Endothelial cell (in vitro differentiated cells): ENCODE measurements around the gene CAMTA1. TPM values are rescaled to one million over a fixed set of nuclear protein-coding genes. Genes with fewer than 3 reads are reported as not detected.

Experiments used
- DNase-seq: peaks from one replicate; pipeline ENCODE4 v3.0.0; 2021; ENCODE audit warnings: low spot score
- H3K27ac Mint-ChIP-seq: one replicate; pipeline ENCODE4 v1.8.0; 2021; ENCODE audit warnings: mixed read lengths, inconsistent platforms; ENCODE audit not compliant: unreplicated experiment
- H3K27me3 Mint-ChIP-seq: one replicate; pipeline ENCODE4 v1.8.0; 2021; ENCODE audit warnings: mild to moderate bottlenecking, moderate library complexity, mixed read lengths, inconsistent platforms; ENCODE audit not compliant: unreplicated experiment
- H3K36me3 Mint-ChIP-seq: one replicate; pipeline ENCODE4 v1.8.0; 2021; ENCODE audit warnings: mild to moderate bottlenecking, low read depth, mixed read lengths, inconsistent platforms; ENCODE audit not compliant: unreplicated experiment
- H3K4me1 Mint-ChIP-seq: one replicate; pipeline ENCODE4 v1.8.0; 2021; ENCODE audit warnings: mild to moderate bottlenecking, mixed read lengths, inconsistent platforms; ENCODE audit not compliant: unreplicated experiment
- H3K4me3 Mint-ChIP-seq: one replicate; pipeline ENCODE4 v1.8.0; 2021; ENCODE audit warnings: mild to moderate bottlenecking, mixed read lengths, inconsistent platforms; ENCODE audit not compliant: unreplicated experiment
- H3K9me3 Mint-ChIP-seq: one replicate; pipeline ENCODE4 v1.8.0; 2021; ENCODE audit warnings: mixed read lengths, inconsistent platforms; ENCODE audit not compliant: unreplicated experiment
- CTCF ChIP-seq: fragments of 200-600 bp; sonication (generic); IDR thresholded peaks from one replicate; pipeline ENCODE4 v1.5.0; 2021; ENCODE audit warnings: antibody characterized with exemption; ENCODE audit not compliant: unreplicated experiment
- total RNA-seq: library from RNA; stranded (reverse); fragmentation: NEBNext Ultra II Directional; extraction: Animal tissue kit (Norgen Biotek cat#: 25700); gene quantifications from one replicate; pipeline ENCODE4 v1.2.1, GENCODE V29; 2021; ENCODE audit not compliant: unreplicated experiment

The CAMTA1 gene
- total RNA-seq, 1 donor from 2014 or later, result 87.3 TPM

- Mint-ChIP-seq H3K4me3 (no peak overlapping the region), H3K4me1 (peaks cover 22% of the 10 kb centered on the region), H3K27me3 (peaks cover 4% of the 10 kb centered on the region), H3K36me3 (no peaks in the 10 kb centered on the region), H3K9me3 (no peaks in the 10 kb centered on the region), H3K27ac (no peak overlapping the region)
- DNase-seq, result no peak
- TF ChIP-seq CTCF, result no peak
These were observed 590.1 kb downstream of the CAMTA1 start for GRCh38 chr1:7375329-7375728.

GRCh38 chr1:7375781-7376660 is 590.8 kb downstream of the CAMTA1 start:
- Mint-ChIP-seq H3K27ac (no peak overlapping the region), H3K9me3 (no peaks in the 10 kb centered on the region), H3K4me1 (peaks cover 27% of the 10 kb centered on the region), H3K36me3 (no peaks in the 10 kb centered on the region), H3K4me3 (no peak overlapping the region), H3K27me3 (peaks cover 4% of the 10 kb centered on the region)
- no peak for DNase-seq
- no peak for TF ChIP-seq CTCF

GRCh38 chr1:7376676-7377075 is 591.4 kb downstream of the CAMTA1 start:
- Mint-ChIP-seq H3K27me3 (peaks cover 4% of the 10 kb centered on the region), H3K4me3 (no peak overlapping the region), H3K4me1 (peaks cover 27% of the 10 kb centered on the region), H3K36me3 (no peaks in the 10 kb centered on the region), H3K27ac (no peak overlapping the region), H3K9me3 (no peaks in the 10 kb centered on the region)
- DNase-seq, result no peak
- no peak for TF ChIP-seq CTCF

- H3K9me3 Mint-ChIP-seq, result no peaks in the 10 kb centered on the region
- H3K36me3 Mint-ChIP-seq, result peaks cover 5% of the 10 kb centered on the region
- TF ChIP-seq CTCF, result no peak
- H3K4me1 Mint-ChIP-seq, result peaks cover 22% of the 10 kb centered on the region
- H3K27me3 Mint-ChIP-seq, result peaks cover under 1% of the 10 kb centered on the region
- H3K27ac Mint-ChIP-seq, result no peak overlapping the region
- no peak overlapping the region for H3K4me3 Mint-ChIP-seq
- no peak for DNase-seq
These were observed 593.3 kb downstream of the CAMTA1 start for GRCh38 chr1:7378346-7379130.
